Spinal cord (tissue), 10 donors: ENCODE measurements around the gene VPS51. TPM values are rescaled to one million over a fixed set of nuclear protein-coding genes. Genes with fewer than 3 reads are reported as not detected.
"Not testable (repeated sequence)": the region's sequence is repeated elsewhere in the genome, so short reads cannot be mapped to it uniquely, and the experiment has no call there.

Experiments
- DNase-seq, 6 donors: peaks; one replicate each; pipeline versions ENCODE4 v3.0.0 to v3.0.0-alpha.2; 2013 to 2015; ENCODE audit warnings: low spot score in 6 of 6, low read depth in 4 of 6
- H3K27ac ChIP-seq: one replicate; pipeline ENCODE4 v1.5.1; 2013; ENCODE audit warnings: low read depth, low read length, control low read depth
- H3K27me3 ChIP-seq: one replicate; pipeline ENCODE4 v1.6.1; 2013; ENCODE audit warnings: low read length; ENCODE audit not compliant: control insufficient read depth, insufficient read depth
- H3K36me3 ChIP-seq: one replicate; pipeline ENCODE4 v1.6.1; 2013; ENCODE audit warnings: low read length; ENCODE audit not compliant: control insufficient read depth, insufficient read depth
- H3K4me1 ChIP-seq: one replicate; pipeline ENCODE4 v1.6.1; 2013; ENCODE audit warnings: low read length; ENCODE audit not compliant: control insufficient read depth, insufficient read depth
- H3K4me3 ChIP-seq: one replicate; pipeline ENCODE4 v1.5.1; 2013; ENCODE audit warnings: low read depth, low read length, control low read depth
- H3K9me3 ChIP-seq: one replicate; pipeline ENCODE4 v1.6.1; 2013; ENCODE audit warnings: low read length; ENCODE audit not compliant: control insufficient read depth, insufficient read depth
- WGBS: methylation state at CpG from one replicate; pipeline ENCODE4 v1.1.5; 2013; ENCODE audit warnings: missing lambda C conversion rate; ENCODE audit not compliant: insufficient coverage; 5-methylcytosine and 5-hydroxymethylcytosine counted together
- polyA plus RNA-seq, 2 donors: library from polyadenylated mRNA; unstranded; fragments of 120-200 nt; gene quantifications; one replicate each; pipeline ENCODE4 v1.2.1, GENCODE V29; 2013; ENCODE audit not compliant: insufficient read length in 2 of 2
- total RNA-seq, 2 donors: library from RNA; depleted of rRNA in 1 of 2; stranded (reverse); fragments of 120-200 nt in 1 of 2; fragments of >200 nt in 1 of 2; gene quantifications; one replicate each; pipeline versions ENCODE4 v1.2.3 to v1.2.4, GENCODE V29; 2013 to 2014
- donor health status: healthy.

VPS51 gene
- total and polyA plus RNA-seq, 4 donors, result 91.4 to 165 (median 140) TPM

GRCh38 chr11:65147352-65148075 is 51.5 kb downstream of the VPS51 start:
- no CpG with 5 or more reads among the region's 2 CpGs for WGBS
- Histone ChIP-seq H3K27ac (no peak overlapping the region), H3K36me3 (no peaks in the 10 kb centered on the region), H3K4me1 (peaks cover 14% of the 10 kb centered on the region), H3K4me3 (no peak overlapping the region), H3K9me3 (no peaks in the 10 kb centered on the region), H3K27me3 (no peaks in the 10 kb centered on the region)
- no peak for DNase-seq

- no peaks in the 10 kb centered on the region for H3K27me3 ChIP-seq
- H3K36me3 ChIP-seq, result no peaks in the 10 kb centered on the region
- H3K4me3 ChIP-seq, result no peak overlapping the region
- H3K27ac ChIP-seq, result no peak overlapping the region
- 83% methylated on average over 1 of the region's 5 CpGs for WGBS
- DNase-seq, result no peak
- peaks cover 14% of the 10 kb centered on the region for H3K4me1 ChIP-seq
- H3K9me3 ChIP-seq, result no peaks in the 10 kb centered on the region
These were observed 52.6 kb downstream of the VPS51 start for GRCh38 chr11:65148657-65149056.

DNA sequence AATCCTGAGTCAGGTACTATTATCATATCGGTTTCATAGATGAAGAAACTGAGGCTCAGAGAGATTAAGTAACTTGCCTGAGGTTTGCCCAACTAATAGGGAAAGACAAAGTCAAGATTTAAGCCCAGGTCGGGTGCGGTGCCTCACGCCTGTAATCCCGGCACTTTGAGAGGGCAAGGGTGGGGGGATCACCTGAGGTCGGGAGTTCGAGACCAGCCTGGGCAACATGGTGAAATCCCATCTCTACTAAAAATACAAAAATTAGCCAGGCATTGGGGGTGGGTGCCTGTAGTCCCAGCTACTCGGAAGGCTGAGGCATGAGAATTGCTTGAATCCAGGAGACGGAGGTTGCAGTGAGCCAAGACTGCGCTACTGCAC is 54.1 kb downstream of the VPS51 start:
- H3K9me3 ChIP-seq, H3K4me3 ChIP-seq, DNase-seq, H3K27me3 ChIP-seq, H3K36me3 ChIP-seq: not testable (repeated sequence)
- 47% methylated on average over 3 of the region's 10 CpGs for WGBS
- H3K27ac ChIP-seq, result peak overlapping the region; percentile 57
- peaks cover 14% of the 10 kb centered on the region for H3K4me1 ChIP-seq

DNA sequence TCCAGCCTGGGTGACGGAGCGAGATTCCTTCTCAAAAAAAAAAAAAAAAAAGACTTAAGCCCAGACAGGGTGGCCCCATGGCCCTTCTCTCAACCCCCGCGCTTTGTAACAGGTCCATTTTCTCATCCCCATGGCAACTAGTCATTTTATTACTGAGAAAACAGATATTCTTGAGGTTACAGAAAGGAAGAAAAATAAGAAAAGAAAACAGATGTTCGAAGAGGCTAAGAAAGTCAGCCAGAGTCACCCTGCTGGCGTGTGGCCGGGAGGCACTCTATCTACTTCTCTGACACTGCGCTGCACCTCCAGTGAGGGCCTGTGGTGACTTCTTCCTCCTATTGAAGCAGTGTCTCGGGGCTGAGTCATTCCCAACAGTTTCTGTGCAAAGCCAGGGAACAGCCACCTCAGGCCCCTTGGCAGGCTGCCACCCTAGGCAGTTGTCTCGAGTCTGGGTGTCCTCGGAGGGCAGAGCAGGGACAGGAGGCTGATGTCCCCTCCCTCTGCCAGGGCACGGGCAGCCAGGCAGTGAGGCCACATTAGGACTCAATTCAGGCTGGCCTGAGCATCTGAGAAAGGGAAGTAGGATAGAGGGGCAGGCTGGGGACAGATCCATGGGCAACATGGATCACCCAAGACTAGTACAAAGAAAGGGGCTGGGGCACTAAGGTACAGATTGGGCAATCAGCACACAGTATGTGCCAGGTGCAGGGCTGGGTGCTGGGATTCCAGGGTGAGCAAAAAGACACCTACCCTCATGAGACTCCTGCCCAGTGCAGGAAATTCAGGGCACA is 54.7 kb downstream of the VPS51 start:
- H3K4me1 ChIP-seq, result peaks cover 14% of the 10 kb centered on the region
- no peaks in the 10 kb centered on the region for H3K9me3 ChIP-seq
- peak; percentile 29 to 83 (median 45) for DNase-seq
- no peak overlapping the region for H3K4me3 ChIP-seq
- peak overlapping the region; percentile 18 for H3K27ac ChIP-seq
- WGBS, result 7% methylated on average over 9 of the region's 12 CpGs
- H3K36me3 ChIP-seq, result no peaks in the 10 kb centered on the region
- no peaks in the 10 kb centered on the region for H3K27me3 ChIP-seq

- DNase-seq, result no peak
- WGBS, result 87% methylated on average over 3 of the region's 3 CpGs
- no peak overlapping the region for H3K4me3 ChIP-seq
These were observed 55.4 kb downstream of the VPS51 start for GRCh38 chr11:65151331-65151899.

GRCh38 chr11:65152122-65152521 is 56.1 kb downstream of the VPS51 start:
- Histone ChIP-seq H3K27me3 (no peaks in the 10 kb centered on the region), H3K36me3 (no peaks in the 10 kb centered on the region), H3K4me3 (no peak overlapping the region), H3K9me3 (no peaks in the 10 kb centered on the region), H3K4me1 (peaks cover 14% of the 10 kb centered on the region), H3K27ac (no peak overlapping the region)
- 72% methylated on average over 2 of the region's 2 CpGs for WGBS
- DNase-seq, result no peak

More at GRCh38 chr11:65151331-65151899, 55.4 kb downstream of the VPS51 start:
- Histone ChIP-seq H3K27ac (no peak overlapping the region), H3K27me3 (no peaks in the 10 kb centered on the region), H3K9me3 (no peaks in the 10 kb centered on the region), H3K36me3 (no peaks in the 10 kb centered on the region), H3K4me1 (peaks cover 14% of the 10 kb centered on the region)

- H3K27me3 ChIP-seq, result no peaks in the 10 kb centered on the region
These were observed 60.2 kb downstream of the VPS51 start for GRCh38 chr11:65156256-65156655.

DNA sequence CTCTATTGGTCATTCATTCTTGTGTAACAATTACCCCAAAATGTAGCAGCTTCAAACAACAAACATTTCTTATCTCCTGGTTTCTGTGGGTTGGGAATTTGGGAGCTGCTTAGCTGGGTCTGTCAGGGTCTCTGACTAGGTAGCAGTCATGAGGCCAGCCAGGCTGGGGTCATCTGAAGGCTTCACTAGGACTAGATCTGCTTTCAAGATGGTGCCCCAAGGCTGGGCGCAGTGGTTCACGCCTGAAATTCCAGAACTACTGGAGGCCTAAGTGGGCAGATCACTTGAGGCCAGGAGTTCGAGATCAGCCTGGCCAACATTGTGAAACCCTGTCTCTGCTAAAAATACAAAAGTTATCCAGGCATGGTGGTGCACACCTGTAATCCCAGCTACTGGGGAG is 60.9 kb downstream of the VPS51 start:
- DNase-seq, result no peak
- 93% methylated on average over 3 of the region's 3 CpGs for WGBS
- no peaks in the 10 kb centered on the region for H3K27me3 ChIP-seq
- H3K4me3 ChIP-seq, result no peak overlapping the region
- H3K27ac ChIP-seq, result no peak overlapping the region
- H3K4me1 ChIP-seq, result no peaks in the 10 kb centered on the region
- H3K36me3 ChIP-seq, result no peaks in the 10 kb centered on the region
- H3K9me3 ChIP-seq, result no peaks in the 10 kb centered on the region

More at GRCh38 chr11:65156256-65156655, 60.2 kb downstream of the VPS51 start:
- no peaks in the 10 kb centered on the region for H3K36me3 ChIP-seq
- no peak overlapping the region for H3K27ac ChIP-seq
- no peaks in the 10 kb centered on the region for H3K4me1 ChIP-seq
- DNase-seq, result no peak
- no peak overlapping the region for H3K4me3 ChIP-seq
- WGBS, result no CpG with 5 or more reads among the region's 3 CpGs
- H3K9me3 ChIP-seq, result no peaks in the 10 kb centered on the region

DNA sequence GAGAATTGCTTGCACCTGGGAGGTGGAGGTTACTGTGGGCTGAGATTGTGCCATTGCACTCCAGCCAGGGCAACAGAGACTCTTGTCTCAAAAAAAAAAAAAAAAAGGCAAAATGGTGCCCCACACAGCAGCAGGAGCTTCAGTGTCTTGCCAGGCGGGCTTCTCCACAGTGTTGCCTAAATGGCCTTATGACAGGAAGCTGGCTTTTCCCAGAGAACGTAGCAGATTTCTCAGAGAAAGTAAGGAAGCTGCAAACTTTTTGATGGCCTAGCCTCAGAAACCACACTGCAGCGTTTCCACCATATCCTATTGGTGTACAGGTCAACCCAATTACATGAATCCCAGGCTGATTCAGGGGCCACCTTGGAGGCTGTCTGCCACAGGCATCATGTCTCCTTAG is 61.3 kb downstream of the VPS51 start:
- no peaks in the 10 kb centered on the region for H3K27me3 ChIP-seq
- no peaks in the 10 kb centered on the region for H3K4me1 ChIP-seq
- no peak overlapping the region for H3K27ac ChIP-seq
- no peak overlapping the region for H3K4me3 ChIP-seq
- WGBS, result 67% methylated on average over 3 of the region's 3 CpGs
- no peak for DNase-seq
- H3K9me3 ChIP-seq, result no peaks in the 10 kb centered on the region
- no peaks in the 10 kb centered on the region for H3K36me3 ChIP-seq
